ENCODE data around the gene RFTN1.

RFTN1 gene

GRCh38 chr3:16506451-16506850, 7.0 kb downstream of the RFTN1 start:
- H3K27ac Mint-ChIP-seq: no peak overlapping the region
- H3K4me1 Mint-ChIP-seq (ENCODE audit: low read depth): peaks cover 94% of the 10 kb centered on the region
- no peaks in the 10 kb centered on the region for H3K9me3 Mint-ChIP-seq
- H3K4me3 Mint-ChIP-seq: no peak overlapping the region
- no peaks in the 10 kb centered on the region for H3K27me3 Mint-ChIP-seq
- no peak for DNase-seq
- peaks cover 83% of the 10 kb centered on the region for H3K36me3 Mint-ChIP-seq (ENCODE audit: low read depth)

- DNase-seq: no peak
- no peaks in the 10 kb centered on the region for H3K9me3 Mint-ChIP-seq
- no peak overlapping the region for H3K4me3 Mint-ChIP-seq
- peaks cover 88% of the 10 kb centered on the region for H3K4me1 Mint-ChIP-seq (ENCODE audit: low read depth)
- H3K27ac Mint-ChIP-seq: peak overlapping the region; percentile 3
- no peaks in the 10 kb centered on the region for H3K27me3 Mint-ChIP-seq
- H3K36me3 Mint-ChIP-seq (ENCODE audit: low read depth): peaks cover 79% of the 10 kb centered on the region
Measured at GRCh38 chr3:16504692-16505091, 8.8 kb downstream of the RFTN1 start.

GRCh38 chr3:16504242-16504641, 9.3 kb downstream of the RFTN1 start:
- Mint-ChIP-seq H3K36me3 (ENCODE audit: low read depth) (peaks cover 83% of the 10 kb centered on the region), H3K4me3 (no peak overlapping the region), H3K4me1 (ENCODE audit: low read depth) (peaks cover 87% of the 10 kb centered on the region), H3K27ac (no peak overlapping the region), H3K9me3 (no peaks in the 10 kb centered on the region), H3K27me3 (no peaks in the 10 kb centered on the region)
- no peak for DNase-seq

GRCh38 chr3:16503191-16503776, 10.2 kb downstream of the RFTN1 start:
- Mint-ChIP-seq H3K9me3 (no peaks in the 10 kb centered on the region), H3K27ac (peak overlapping the region; percentile 24), H3K27me3 (no peaks in the 10 kb centered on the region), H3K4me3 (no peak overlapping the region), H3K36me3 (ENCODE audit: low read depth) (peaks cover 88% of the 10 kb centered on the region), H3K4me1 (ENCODE audit: low read depth) (peaks cover 88% of the 10 kb centered on the region)
- DNase-seq: no peak

GRCh38 chr3:16502347-16502908, 11.1 kb downstream of the RFTN1 start:
- H3K9me3 Mint-ChIP-seq: no peaks in the 10 kb centered on the region
- peaks cover 87% of the 10 kb centered on the region for H3K4me1 Mint-ChIP-seq (ENCODE audit: low read depth)
- H3K27ac Mint-ChIP-seq: no peak overlapping the region
- no peaks in the 10 kb centered on the region for H3K27me3 Mint-ChIP-seq
- peaks cover 85% of the 10 kb centered on the region for H3K36me3 Mint-ChIP-seq (ENCODE audit: low read depth)
- DNase-seq: no peak
- H3K4me3 Mint-ChIP-seq: no peak overlapping the region

GRCh38 chr3:16501376-16501775, 12.1 kb downstream of the RFTN1 start:
- Mint-ChIP-seq H3K36me3 (ENCODE audit: low read depth) (peaks cover 84% of the 10 kb centered on the region), H3K9me3 (no peaks in the 10 kb centered on the region), H3K4me3 (no peak overlapping the region), H3K27ac (no peak overlapping the region), H3K27me3 (no peaks in the 10 kb centered on the region), H3K4me1 (ENCODE audit: low read depth) (peaks cover 87% of the 10 kb centered on the region)
- no peak for DNase-seq

GRCh38 chr3:16500911-16501310, 12.6 kb downstream of the RFTN1 start:
- Mint-ChIP-seq H3K4me1 (ENCODE audit: low read depth) (peaks cover 87% of the 10 kb centered on the region), H3K27me3 (no peaks in the 10 kb centered on the region), H3K4me3 (no peak overlapping the region), H3K9me3 (no peaks in the 10 kb centered on the region), H3K36me3 (ENCODE audit: low read depth) (peaks cover 79% of the 10 kb centered on the region), H3K27ac (no peak overlapping the region)
- no peak for DNase-seq

- Mint-ChIP-seq H3K9me3 (no peaks in the 10 kb centered on the region), H3K4me1 (ENCODE audit: low read depth) (peaks cover 87% of the 10 kb centered on the region), H3K4me3 (no peak overlapping the region), H3K27me3 (no peaks in the 10 kb centered on the region), H3K27ac (no peak overlapping the region), H3K36me3 (ENCODE audit: low read depth) (peaks cover 71% of the 10 kb centered on the region)
- DNase-seq: no peak
Measured at GRCh38 chr3:16500093-16500492, 13.4 kb downstream of the RFTN1 start.

- no peaks in the 10 kb centered on the region for H3K9me3 Mint-ChIP-seq
- H3K36me3 Mint-ChIP-seq (ENCODE audit: low read depth): peaks cover 69% of the 10 kb centered on the region
- H3K4me1 Mint-ChIP-seq (ENCODE audit: low read depth): peaks cover 87% of the 10 kb centered on the region
- no peaks in the 10 kb centered on the region for H3K27me3 Mint-ChIP-seq
- no peak overlapping the region for H3K27ac Mint-ChIP-seq
- DNase-seq: no peak
- H3K4me3 Mint-ChIP-seq: no peak overlapping the region
Measured at GRCh38 chr3:16499351-16499750, 14.1 kb downstream of the RFTN1 start.

- no peaks in the 10 kb centered on the region for H3K27me3 Mint-ChIP-seq
- H3K4me3 Mint-ChIP-seq: no peak overlapping the region
Measured at GRCh38 chr3:16498130-16498890, 15.2 kb downstream of the RFTN1 start.

GRCh38 chr3:16496408-16497222, 16.9 kb downstream of the RFTN1 start:
- Mint-ChIP-seq H3K4me3 (no peak overlapping the region), H3K9me3 (no peaks in the 10 kb centered on the region), H3K36me3 (ENCODE audit: low read depth) (peaks cover 71% of the 10 kb centered on the region), H3K4me1 (ENCODE audit: low read depth) (peaks cover 76% of the 10 kb centered on the region), H3K27ac (peak overlapping the region; percentile 33), H3K27me3 (no peaks in the 10 kb centered on the region)
- no peak for DNase-seq

More at GRCh38 chr3:16498130-16498890, 15.2 kb downstream of the RFTN1 start:
- Mint-ChIP-seq H3K36me3 (ENCODE audit: low read depth) (peaks cover 72% of the 10 kb centered on the region), H3K4me1 (ENCODE audit: low read depth) (peaks cover 81% of the 10 kb centered on the region), H3K27ac (peak overlapping the region; percentile 55), H3K9me3 (no peaks in the 10 kb centered on the region)
- DNase-seq: no peak

GRCh38 chr3:16496008-16496407, 17.5 kb downstream of the RFTN1 start:
- Mint-ChIP-seq H3K9me3 (no peaks in the 10 kb centered on the region), H3K36me3 (ENCODE audit: low read depth) (peaks cover 75% of the 10 kb centered on the region), H3K4me1 (ENCODE audit: low read depth) (peaks cover 79% of the 10 kb centered on the region), H3K27ac (peak overlapping the region; percentile 33), H3K4me3 (no peak overlapping the region), H3K27me3 (no peaks in the 10 kb centered on the region)
- DNase-seq: no peak

- no peaks in the 10 kb centered on the region for H3K9me3 Mint-ChIP-seq
- H3K27ac Mint-ChIP-seq: peak overlapping the region; percentile 56
- no peaks in the 10 kb centered on the region for H3K27me3 Mint-ChIP-seq
- no peak overlapping the region for H3K4me3 Mint-ChIP-seq
- H3K36me3 Mint-ChIP-seq (ENCODE audit: low read depth): peaks cover 75% of the 10 kb centered on the region
- peaks cover 70% of the 10 kb centered on the region for H3K4me1 Mint-ChIP-seq (ENCODE audit: low read depth)
- DNase-seq: no peak
Measured at GRCh38 chr3:16494814-16495431, 18.6 kb downstream of the RFTN1 start.

- peaks cover 65% of the 10 kb centered on the region for H3K4me1 Mint-ChIP-seq (ENCODE audit: low read depth)
- H3K27ac Mint-ChIP-seq: peak overlapping the region; percentile 7
- no peak overlapping the region for H3K4me3 Mint-ChIP-seq
- DNase-seq: no peak
- H3K36me3 Mint-ChIP-seq (ENCODE audit: low read depth): peaks cover 75% of the 10 kb centered on the region
- H3K27me3 Mint-ChIP-seq: no peaks in the 10 kb centered on the region
- H3K9me3 Mint-ChIP-seq: no peaks in the 10 kb centered on the region
Measured at GRCh38 chr3:16494094-16494493, 19.4 kb downstream of the RFTN1 start.

All from activated T-cell treated with anti-CD3 and anti-CD28 coated beads, Interleukin-2, amount 50 U/mL, for 24 hours (primary cell).